Left renal cortex interstitium (tissue), 4 donors: ENCODE results near the gene NPY4R2. TPM values are rescaled to one million over a fixed set of nuclear protein-coding genes. Genes with fewer than 3 reads are reported as not detected.

Experiments used
- polyA plus RNA-seq, 4 donors: library from polyadenylated mRNA; unstranded; fragments of 120-200 nt; gene quantifications; one replicate each; pipeline ENCODE4 v1.2.1, GENCODE V29; 2013; ENCODE audit not compliant: insufficient read length in 4 of 4

Gene NPY4R2
- polyA plus RNA-seq, 4 donors = not detected

Other genes starting within 250 kb of the NPY4R2 start
- 1 to 10 TPM; 1.1 to 3.9 (median 3.2) TPM for gene SYT15B, start 155.1 kb upstream of the NPY4R2 start, polyA plus RNA-seq
- gene FAM25C, start 81.1 kb downstream of the NPY4R2 start, polyA plus RNA-seq = not detected